Keratinocyte (primary cell): ENCODE results near the gene PLSCR1.

Experiments
- CTCF ChIP-seq, 3 experiments: IDR thresholded peaks in 1 of 3; conservative IDR thresholded peaks in 1 of 3; optimal IDR thresholded peaks in 1 of 3; 2 replicates in 2 of 3; 3 replicates in 1 of 3; pipeline versions ENCODE3 to v1.5.1; 2011; ENCODE audit warnings: low read length in 3 of 3, mild to moderate bottlenecking in 3 of 3, moderate library complexity in 2 of 3, control low read depth in 1 of 3, inconsistent platforms in 1 of 3; ENCODE audit not compliant: insufficient read depth in 2 of 3; ENCODE audit errors: extremely low read depth in 1 of 3
- EZH2 ChIP-seq: IDR thresholded peaks from one replicate; pipeline ENCODE4 v1.6.1; 2012; ENCODE audit warnings: inconsistent platforms, mild to moderate bottlenecking, low read length, moderate library complexity

- TF ChIP-seq CTCF (optimal IDR thresholded peaks at IDR 0.05 in 1 of 3, IDR thresholded peaks at IDR 0.05 in 1 of 3, conservative IDR thresholded peaks at IDR 0.05 in 1 of 3; ENCODE audit: extremely low read depth in 1 of 3, insufficient read depth in 2 of 3, low read length in 3 of 3) (no peak), EZH2 (no peak)
These were observed 17.1 kb upstream of the PLSCR1 start for GRCh38 chr3:146561463-146561862.
